GM19467 (cell line): ENCODE results near the gene ATOX1.
"Not testable (repeated sequence)": the region's sequence is repeated elsewhere in the genome, so short reads cannot be mapped to it uniquely, and the experiment has no call there.

ENCODE experiments used
- ATAC-seq: cut with Tn5 transposase; IDR thresholded peaks from one replicate; pipeline ENCODE4 v1.9.1; 2021; ENCODE audit warnings: mild to moderate bottlenecking, moderate library complexity; ENCODE audit not compliant: unreplicated experiment

Gene ATOX1

GRCh38 chr5:151734064-151734408, 24.4 kb downstream of the ATOX1 start:
- ATAC-seq, result no peak

- no peak for ATAC-seq
Observed at GRCh38 chr5:151733358-151734063, 24.9 kb downstream of the ATOX1 start.

- no peak for ATAC-seq
Observed at GRCh38 chr5:151730381-151730780, 28.1 kb downstream of the ATOX1 start.

- ATAC-seq, result not testable (repeated sequence)
Observed at GRCh38 chr5:151729597-151729996, 28.8 kb downstream of the ATOX1 start.

- no peak for ATAC-seq
Observed at GRCh38 chr5:151724360-151724759, 34.1 kb downstream of the ATOX1 start.

- ATAC-seq, result no peak
Observed at GRCh38 chr5:151722546-151722945, 35.9 kb downstream of the ATOX1 start.

GRCh38 chr5:151721812-151722391, 36.5 kb downstream of the ATOX1 start:
- ATAC-seq, result peak; percentile 26

GRCh38 chr5:151721087-151721646, 37.3 kb downstream of the ATOX1 start:
- peak; percentile 83 for ATAC-seq

GRCh38 chr5:151720215-151720614, 38.2 kb downstream of the ATOX1 start:
- ATAC-seq, result no peak

- ATAC-seq, result no peak
Observed at GRCh38 chr5:151719228-151720000, 39.0 kb downstream of the ATOX1 start.

GRCh38 chr5:151718646-151719045, 39.8 kb downstream of the ATOX1 start:
- ATAC-seq, result no peak

GRCh38 chr5:151718153-151718552, 40.3 kb downstream of the ATOX1 start:
- no peak for ATAC-seq

- no peak for ATAC-seq
Observed at GRCh38 chr5:151717416-151717815, 41.0 kb downstream of the ATOX1 start.

GRCh38 chr5:151709109-151709735, 49.2 kb downstream of the ATOX1 start:
- ATAC-seq, result no peak

GRCh38 chr5:151708126-151708525, 50.3 kb downstream of the ATOX1 start:
- ATAC-seq, result no peak

- no peak for ATAC-seq
Observed at GRCh38 chr5:151707567-151707966, 50.9 kb downstream of the ATOX1 start.

GRCh38 chr5:151706906-151707305, 51.5 kb downstream of the ATOX1 start:
- ATAC-seq, result no peak

- no peak for ATAC-seq
Observed at GRCh38 chr5:151703780-151704179, 54.7 kb downstream of the ATOX1 start.

- ATAC-seq, result peak; percentile 91
Observed at GRCh38 chr5:151703227-151703626, 55.2 kb downstream of the ATOX1 start.

GRCh38 chr5:151700820-151701219, 57.6 kb downstream of the ATOX1 start:
- peak; percentile 46 for ATAC-seq

- ATAC-seq, result no peak
Observed at GRCh38 chr5:151700296-151700695, 58.1 kb downstream of the ATOX1 start.
